ENCODE results near the gene RTTN.

GRCh38 chr18:70229639-70230038, 24.2 kb upstream of the RTTN start:
- no peak for TF ChIP-seq ELK1 (IDR thresholded peaks at IDR 0.05; ENCODE audit: borderline replicate concordance, low read depth, low read length)
- TF ChIP-seq POLR2A (IDR thresholded peaks at IDR 0.05; ENCODE audit: low read depth, low read length) = no peak
